HG02759 (cell line): ENCODE data around the gene IDS.
"Not testable (repeated sequence)": the region's sequence is repeated elsewhere in the genome, so short reads cannot be mapped to it uniquely, and the experiment has no call there.

Experiments
- ATAC-seq: cut with Tn5 transposase; IDR thresholded peaks from one replicate; pipeline ENCODE4 v1.9.1; 2021; ENCODE audit warnings: mild to moderate bottlenecking, moderate library complexity; ENCODE audit not compliant: unreplicated experiment

Gene IDS

GRCh38 chrX:149527705-149528104, 22.6 kb upstream of the IDS start:
- ATAC-seq, result no peak

GRCh38 chrX:149526318-149527033, 21.4 kb upstream of the IDS start:
- ATAC-seq, result not testable (repeated sequence)

GRCh38 chrX:149525903-149526302, 20.8 kb upstream of the IDS start:
- peak; percentile 35 for ATAC-seq

- ATAC-seq, result peak; percentile 93
These were observed 20.3 kb upstream of the IDS start for GRCh38 chrX:149525389-149525788.

GRCh38 chrX:149522916-149523315, 17.8 kb upstream of the IDS start:
- no peak for ATAC-seq

DNA sequence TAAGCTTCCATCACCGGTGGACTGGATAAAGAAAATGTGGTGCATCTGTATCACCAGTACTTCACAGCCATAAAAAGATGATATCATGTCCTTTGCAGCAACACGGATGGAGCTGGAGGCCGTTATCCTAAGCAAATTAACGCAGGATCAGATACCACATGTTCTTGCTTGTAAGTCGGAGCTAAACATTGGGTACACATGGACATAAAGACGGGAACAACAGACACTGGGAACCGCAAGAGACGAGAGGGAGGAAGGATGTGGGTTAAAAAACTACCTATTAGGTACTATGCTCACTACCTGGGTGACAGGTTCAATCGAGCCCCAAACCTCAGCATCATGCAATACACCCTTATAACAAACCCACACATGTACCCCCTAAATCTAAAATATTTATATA, 16.3 kb upstream of the IDS start:
- ATAC-seq, result no peak

DNA sequence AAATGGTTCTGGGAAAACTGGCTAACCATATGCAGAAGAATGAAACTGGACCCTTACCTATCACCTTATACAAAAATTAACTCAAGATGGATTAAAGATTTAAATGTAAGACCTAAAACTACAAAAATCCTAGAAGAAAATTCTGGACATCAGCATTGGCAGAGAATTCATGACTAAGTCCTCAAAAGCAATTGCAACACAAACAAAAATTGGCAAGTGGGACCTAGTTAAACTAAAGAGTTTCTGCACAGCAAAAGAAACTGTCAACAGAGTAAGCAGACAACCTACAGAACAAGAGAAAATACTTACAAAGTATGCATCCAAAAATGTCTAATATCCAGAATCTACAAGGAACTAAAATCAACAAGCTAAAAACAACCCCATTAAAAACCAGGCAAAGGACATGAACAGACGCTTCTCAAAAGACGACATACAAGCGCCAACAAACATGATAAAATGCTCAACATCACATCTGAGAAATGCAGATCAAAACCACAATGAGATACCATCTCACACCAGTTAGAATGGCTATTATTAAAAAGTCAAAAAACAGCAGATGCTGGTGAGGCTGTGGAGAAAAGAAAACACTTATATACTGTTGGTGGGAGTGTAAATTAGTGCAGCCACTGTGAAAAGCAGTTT, 15.7 kb upstream of the IDS start:
- ATAC-seq, result not testable (repeated sequence)

GRCh38 chrX:149518236-149518635, 13.1 kb upstream of the IDS start:
- no peak for ATAC-seq

- ATAC-seq, result no peak
These were observed 12.2 kb upstream of the IDS start for GRCh38 chrX:149517308-149517707.

- ATAC-seq, result no peak
These were observed 11.5 kb upstream of the IDS start for GRCh38 chrX:149516604-149517003.

DNA sequence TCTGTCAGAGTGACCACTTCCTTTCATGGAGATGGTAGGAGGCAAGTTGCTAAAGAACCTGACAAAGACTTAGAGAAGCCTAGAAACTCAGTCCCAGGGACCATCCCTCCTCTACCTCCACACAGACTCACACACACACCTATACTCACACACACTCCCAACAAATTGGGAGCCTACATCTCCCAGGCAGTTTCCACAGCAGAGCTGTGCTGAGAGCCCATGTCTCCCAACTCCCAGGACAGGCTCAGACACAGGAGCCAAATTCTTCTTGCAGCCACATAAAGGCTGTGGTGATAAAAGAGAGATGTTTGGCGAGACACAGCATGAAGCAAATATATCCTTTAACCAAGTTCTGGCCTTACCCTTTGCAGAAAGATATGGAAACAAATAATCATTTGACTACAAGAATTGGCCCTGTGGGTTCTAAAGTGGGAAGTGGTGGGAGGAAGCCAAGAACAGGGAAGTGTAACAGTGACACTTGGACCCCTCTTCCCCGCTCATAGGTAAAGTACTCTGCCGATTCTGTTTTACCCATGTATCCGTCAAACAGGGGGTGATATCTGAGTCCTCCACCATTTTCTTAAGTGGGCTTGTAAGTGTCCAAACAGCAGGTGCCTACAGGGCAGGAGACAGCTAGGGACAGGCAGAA, 11.0 kb upstream of the IDS start:
- ATAC-seq, result no peak

- no peak for ATAC-seq
These were observed 8.8 kb upstream of the IDS start for GRCh38 chrX:149513825-149514428.

GRCh38 chrX:149512225-149512885, 7.2 kb upstream of the IDS start:
- ATAC-seq, result peak; percentile 84

- ATAC-seq, result no peak
These were observed 6.0 kb upstream of the IDS start for GRCh38 chrX:149511081-149511480.

DNA sequence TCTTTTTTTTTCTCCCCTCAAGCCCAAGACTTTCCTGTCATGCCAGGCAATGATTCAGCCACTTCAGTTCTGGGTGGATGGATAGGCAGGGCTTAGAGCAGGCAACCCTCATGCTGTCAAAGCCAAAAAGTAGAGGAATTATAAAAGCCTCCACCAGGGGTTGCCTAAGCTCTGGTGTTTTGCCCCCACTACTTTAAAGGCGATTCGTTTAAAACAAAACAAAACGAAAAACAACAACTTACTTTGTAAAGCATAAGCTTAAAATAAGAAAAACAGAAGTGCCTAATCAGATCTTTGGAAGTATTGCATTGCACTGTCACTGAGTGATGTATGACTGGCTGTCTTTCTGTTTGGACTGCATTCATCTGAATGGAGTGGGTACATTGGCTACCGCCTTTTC, 5.3 kb upstream of the IDS start:
- ATAC-seq, result peak; percentile 54

GRCh38 chrX:149508467-149508866, 3.4 kb upstream of the IDS start:
- ATAC-seq, result no peak

GRCh38 chrX:149506349-149506748, 1.2 kb upstream of the IDS start:
- no peak for ATAC-seq

GRCh38 chrX:149505671-149506070, 565 bp upstream of the IDS start:
- ATAC-seq, result no peak

GRCh38 chrX:149504226-149504914, 736 bp downstream of the IDS start:
- peak; percentile 42 for ATAC-seq

GRCh38 chrX:149503446-149503845, 1.7 kb downstream of the IDS start:
- peak; percentile 68 for ATAC-seq

- not testable (repeated sequence) for ATAC-seq
These were observed 2.2 kb downstream of the IDS start for GRCh38 chrX:149502923-149503322.
